Prostate gland (tissue), 2 donors: Measurements from ENCODE around the gene SLC3A2. TPM values are rescaled to one million over a fixed set of nuclear protein-coding genes. Genes with fewer than 3 reads are reported as not detected.
"Not testable (repeated sequence)": the region's sequence is repeated elsewhere in the genome, so short reads cannot be mapped to it uniquely, and the experiment has no call there.

Source experiments
- DNase-seq: peaks from one replicate; pipeline ENCODE4 v3.0.0-alpha.2; 2019; ENCODE audit warnings: low spot score
- H3K27ac ChIP-seq, 2 donors: fragments of 200-600 bp; sonication (generic); 2 replicates each; pipeline ENCODE4 v1.5.1; 2017 to 2019
- H3K27me3 ChIP-seq: fragments of 200-600 bp; sonication (generic); replicated peaks from 2 replicates; pipeline ENCODE4 v1.5.1; 2019; ENCODE audit not compliant: insufficient read depth
- H3K36me3 ChIP-seq, 2 donors: fragments of 200-600 bp; sonication (generic); 1 replicate in 1 of 2; 2 replicates in 1 of 2; pipeline versions ENCODE4 v1.5.1 to v1.8.1; 2017 to 2019
- H3K4me1 ChIP-seq: fragments of 200-600 bp; sonication (generic); replicated peaks from 2 replicates; pipeline ENCODE4 v1.5.1; 2019
- H3K4me3 ChIP-seq, 2 donors: fragments of 200-600 bp; sonication (generic); 2 replicates each; pipeline ENCODE4 v1.5.1; 2017 to 2019
- H3K9me3 ChIP-seq: fragments of 200-600 bp; sonication (generic); 2 replicates; pipeline ENCODE4 v1.5.1; 2017
- POLR2A ChIP-seq: fragments of 450-650 bp; IDR thresholded peaks from one replicate; pipeline ENCODE4 v1.6.1; 2016; ENCODE audit warnings: antibody characterized with exemption, mild to moderate bottlenecking
- POLR2AphosphoS5 ChIP-seq: sonication (generic); formaldehyde crosslinking; IDR thresholded peaks from one replicate; pipeline ENCODE4 v1.6.1; 2017; ENCODE audit warnings: antibody characterized with exemption
- WGBS: methylation state at CpG from one replicate; pipeline ENCODE4 v1.1.5; 2018; 5-methylcytosine and 5-hydroxymethylcytosine counted together
- intact Hi-C: fragments of 100-400 bp; cut with DNase I; formaldehyde crosslinking; loops from one replicate; pipeline ENCODE4 v1.14.2; 2022
- small RNA-seq, 2 donors: library from RNA; depleted of rRNA; stranded (forward); fragments of <200 nt; gene quantifications; one replicate each; pipeline ENCODE3, GENCODE V24; 2016
- total RNA-seq, 2 donors: library from RNA; depleted of rRNA; stranded (reverse); fragments of >200 nt; gene quantifications; one replicate each; pipeline ENCODE4 v1.1.0, GENCODE V29; 2016
- TF ChIP-seq, protein P1 (sequence below), 4 experiments: fragments of 200-600 bp in 2 of 4; fragments of 450-650 bp in 2 of 4; sonication (generic) in 2 of 4; IDR thresholded peaks; 1 replicate in 3 of 4; 2 replicates in 1 of 4; pipeline ENCODE4 v1.5.1; 2016 to 2019; ENCODE audit warnings: antibody characterized with exemption in 4 of 4, mild to moderate bottlenecking in 2 of 4, moderate library complexity in 2 of 4

SLC3A2 gene
- total RNA-seq, 2 donors from 2014 or later = 158 to 235 TPM

DNA sequence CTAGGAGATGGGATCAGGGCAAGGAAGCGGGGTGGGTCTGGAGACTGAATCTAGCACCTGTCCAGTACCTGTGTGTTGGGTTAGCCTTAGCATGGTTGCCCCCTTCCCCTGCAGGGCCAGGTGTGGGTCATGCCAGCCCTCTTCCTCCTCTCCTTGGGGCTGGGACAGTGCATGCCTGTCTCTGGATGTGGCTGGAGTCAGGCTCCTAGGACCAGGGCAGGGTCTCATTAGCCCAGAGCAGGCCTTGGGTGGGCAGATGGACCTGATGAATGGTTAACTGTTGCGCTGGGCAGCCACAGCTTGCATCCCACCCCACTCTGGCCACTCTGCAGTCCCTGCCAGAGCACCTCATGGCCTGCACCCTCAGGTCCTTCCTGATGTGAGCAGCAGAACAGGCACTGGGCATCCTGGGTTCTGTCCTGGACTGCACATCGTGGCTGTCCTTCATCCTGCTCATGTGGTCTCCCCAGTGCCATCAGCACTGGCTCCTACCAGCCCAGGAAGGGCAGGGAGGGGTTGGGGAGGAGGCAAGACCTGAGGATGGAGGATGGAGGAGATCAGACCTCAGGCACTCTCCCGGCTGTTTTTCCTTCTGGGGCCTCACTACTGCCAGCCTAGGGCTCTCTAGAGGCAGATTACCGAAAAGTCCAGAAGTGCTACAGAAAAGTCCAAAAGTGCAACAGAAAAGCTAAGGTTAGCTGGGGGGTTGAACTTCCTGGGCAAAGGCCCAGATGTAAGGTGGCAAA lies 53.2 kb downstream of the SLC3A2 start:
- no peak overlapping the region for H3K27ac ChIP-seq
- WGBS = 93% methylated on average over 4 of the region's 5 CpGs
- H3K4me1 ChIP-seq = peaks cover 9% of the 10 kb centered on the region
- no peak for TF ChIP-seq POLR2AphosphoS5
- TF ChIP-seq, protein P1, sequence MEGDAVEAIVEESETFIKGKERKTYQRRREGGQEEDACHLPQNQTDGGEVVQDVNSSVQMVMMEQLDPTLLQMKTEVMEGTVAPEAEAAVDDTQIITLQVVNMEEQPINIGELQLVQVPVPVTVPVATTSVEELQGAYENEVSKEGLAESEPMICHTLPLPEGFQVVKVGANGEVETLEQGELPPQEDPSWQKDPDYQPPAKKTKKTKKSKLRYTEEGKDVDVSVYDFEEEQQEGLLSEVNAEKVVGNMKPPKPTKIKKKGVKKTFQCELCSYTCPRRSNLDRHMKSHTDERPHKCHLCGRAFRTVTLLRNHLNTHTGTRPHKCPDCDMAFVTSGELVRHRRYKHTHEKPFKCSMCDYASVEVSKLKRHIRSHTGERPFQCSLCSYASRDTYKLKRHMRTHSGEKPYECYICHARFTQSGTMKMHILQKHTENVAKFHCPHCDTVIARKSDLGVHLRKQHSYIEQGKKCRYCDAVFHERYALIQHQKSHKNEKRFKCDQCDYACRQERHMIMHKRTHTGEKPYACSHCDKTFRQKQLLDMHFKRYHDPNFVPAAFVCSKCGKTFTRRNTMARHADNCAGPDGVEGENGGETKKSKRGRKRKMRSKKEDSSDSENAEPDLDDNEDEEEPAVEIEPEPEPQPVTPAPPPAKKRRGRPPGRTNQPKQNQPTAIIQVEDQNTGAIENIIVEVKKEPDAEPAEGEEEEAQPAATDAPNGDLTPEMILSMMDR (IDR thresholded peaks at IDR 0.05) = no peak
- TF ChIP-seq POLR2A = no peak
- intact Hi-C loops = no loop called here
- H3K4me3 ChIP-seq = no peak overlapping the region
- no peaks in the 10 kb centered on the region for H3K36me3 ChIP-seq
- no peaks in the 10 kb centered on the region for H3K9me3 ChIP-seq
- no peak for DNase-seq
- no peaks in the 10 kb centered on the region for H3K27me3 ChIP-seq

DNA sequence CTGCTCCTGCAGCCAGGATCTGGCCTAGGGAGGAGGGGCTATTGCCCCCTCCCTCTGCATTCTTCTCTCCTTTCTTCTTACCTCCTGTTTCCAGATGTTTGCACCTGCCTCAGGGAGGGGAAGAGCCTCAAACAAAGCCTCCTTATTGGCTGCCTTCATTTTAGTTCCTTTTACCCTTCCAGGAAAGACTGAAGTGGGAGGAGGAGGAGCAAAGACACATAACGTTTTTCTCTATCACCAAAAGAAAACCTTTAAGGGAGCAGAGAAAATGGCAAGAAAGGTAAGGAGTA lies 53.7 kb downstream of the SLC3A2 start:
- DNase-seq = no peak
- Histone ChIP-seq H3K36me3 (no peaks in the 10 kb centered on the region), H3K4me3 (no peak overlapping the region), H3K27ac (no peak overlapping the region), H3K4me1 (peaks cover 9% of the 10 kb centered on the region), H3K9me3 (no peaks in the 10 kb centered on the region), H3K27me3 (no peaks in the 10 kb centered on the region)
- TF ChIP-seq POLR2A (no peak), POLR2AphosphoS5 (no peak)
- TF ChIP-seq, protein P1 (IDR thresholded peaks at IDR 0.05) = no peak
- whole genome bisulfite sequencing = 32% methylated on average over 1 of the region's 1 CpG
- intact Hi-C loops = no loop called here

DNA sequence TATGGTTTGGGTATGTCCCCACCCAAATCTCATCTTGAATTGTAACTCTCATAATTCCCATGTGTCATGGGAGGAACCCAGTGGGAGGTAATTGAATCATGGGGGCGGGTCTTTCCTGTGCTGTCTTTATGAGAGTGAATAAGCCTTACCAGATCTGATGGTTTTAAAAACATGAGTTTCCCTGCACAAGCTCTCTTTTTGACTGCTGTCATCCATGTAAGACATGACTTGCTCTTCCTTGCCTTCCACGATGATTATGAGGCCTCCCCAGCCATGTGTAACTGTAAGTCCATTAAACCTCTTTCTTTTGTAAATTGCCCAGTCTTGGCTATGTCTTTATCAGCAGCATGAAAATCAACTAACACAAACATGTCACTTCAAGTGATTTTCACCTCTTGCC lies 56.8 kb downstream of the SLC3A2 start:
- H3K27ac ChIP-seq = peak overlapping the region in 1 of 2 donors; percentile 18
- H3K4me3 ChIP-seq, H3K36me3 ChIP-seq, H3K4me1 ChIP-seq, H3K27me3 ChIP-seq, H3K9me3 ChIP-seq, intact Hi-C loops, DNase-seq: not testable (repeated sequence)
- WGBS = 89% methylated on average over 2 of the region's 2 CpGs

Small RNA genes lying within 50 kb of the gene (small RNA-seq; reads per million reads assigned to genes)
- gene RF00099 (0 reads per million in 2 donors), gene RN7SL259P (0 reads per million in 2 donors), gene SNORD22 (0 reads per million in 2 donors), gene SNORD26 (0 reads per million in 2 donors), gene SNORD27 (0 reads per million in 2 donors), gene SNORD28 (0 reads per million in 2 donors), gene SNORD30 (878 to 1,394 reads per million in 2 donors)

Other genes starting within 250 kb of the SLC3A2 start
- gene GANAB, start 234.3 kb upstream of the SLC3A2 start, total RNA-seq = 100 to 1,000 TPM; 163 to 199 TPM
- gene INTS5, start 227.6 kb upstream of the SLC3A2 start, total RNA-seq = 10 to 100 TPM; 34.0 to 35.3 TPM
- gene C11orf98, start 215.7 kb upstream of the SLC3A2 start, total RNA-seq = 10 to 100 TPM; 27.8 to 68.0 TPM
- 10 to 100 TPM in 1 of 2 donors, 1 to 10 TPM in 1; 9.7 to 20.2 TPM for gene CSKMT, start 215.6 kb upstream of the SLC3A2 start, total RNA-seq
- gene UQCC3, start 209.2 kb upstream of the SLC3A2 start, total RNA-seq = 10 to 100 TPM; 10.3 to 18.3 TPM
- gene LBHD1, start 208.6 kb upstream of the SLC3A2 start, total RNA-seq = 10 to 100 TPM in 1 of 2 donors, 1 to 10 TPM in 1; 7.1 to 10.2 TPM
- gene UBXN1, start 201.8 kb upstream of the SLC3A2 start, total RNA-seq = 100 to 1,000 TPM; 136 to 179 TPM
- 1 to 10 TPM; 2.8 to 8.0 TPM for gene LRRN4CL, start 191.4 kb upstream of the SLC3A2 start, total RNA-seq
- 100 to 1,000 TPM; 148 to 187 TPM for gene BSCL2, start 173.5 kb upstream of the SLC3A2 start, total RNA-seq
- not detected for gene GNG3, start 173.2 kb upstream of the SLC3A2 start, total RNA-seq
- gene HNRNPUL2, start 153.4 kb upstream of the SLC3A2 start, total RNA-seq = 10 to 100 TPM; 26.6 to 33.5 TPM
- gene TTC9C, start 152.4 kb upstream of the SLC3A2 start, total RNA-seq = 10 to 100 TPM; 25.1 to 25.5 TPM
- gene ZBTB3, start 126.7 kb upstream of the SLC3A2 start, total RNA-seq = 10 to 100 TPM; 14.8 to 19.1 TPM
- gene POLR2G, start 119.3 kb upstream of the SLC3A2 start, total RNA-seq = 10 to 100 TPM; 97.2 to 98.3 TPM
- gene TAF6L, start 109.5 kb upstream of the SLC3A2 start, total RNA-seq = 10 to 100 TPM; 22.2 to 36.2 TPM
- gene TMEM179B, start 93.5 kb upstream of the SLC3A2 start, total RNA-seq = 100 to 1,000 TPM; 139 to 200 TPM
- gene TMEM223, start 88.9 kb upstream of the SLC3A2 start, total RNA-seq = 10 to 100 TPM; 35.8 to 73.6 TPM
- 10 to 100 TPM; 75.6 to 98.2 TPM for gene NXF1, start 75.5 kb upstream of the SLC3A2 start, total RNA-seq
- 10 to 100 TPM; 34.5 to 57.5 TPM for gene STX5, start 48.8 kb upstream of the SLC3A2 start, total RNA-seq
- gene TEX54, start 48.1 kb upstream of the SLC3A2 start, total RNA-seq = not detected
- gene WDR74, start 41.3 kb upstream of the SLC3A2 start, total RNA-seq = 10 to 100 TPM; 44.5 to 46.1 TPM
- gene CHRM1, start 40.5 kb downstream of the SLC3A2 start, total RNA-seq = 100 to 1,000 TPM in 1 of 2 donors, 10 to 100 TPM in 1; 38.1 to 107 TPM
- not detected for gene SLC22A6, start 104.1 kb downstream of the SLC3A2 start, total RNA-seq
- gene SLC22A8, start 134.9 kb downstream of the SLC3A2 start, total RNA-seq = under 1 TPM in 1 of 2 donors, not detected in 1; 0.11 TPM